Cardiac fibroblast (primary cell): ENCODE measurements around the gene ACTG2.
A peak's percentile ranks its signal among the peaks of the same experiment; 100 is the strongest.
"Not testable (repeated sequence)": the region's sequence is repeated elsewhere in the genome, so short reads cannot be mapped to it uniquely, and the experiment has no call there.

Experiments used
- DNase-seq, 2 donors: peaks; one replicate each; pipeline versions ENCODE4 v3.0.0 to v3.0.0-alpha.2; 2010; ENCODE audit warnings: low read depth in 2 of 2
- H3K4me3 ChIP-seq, 2 donors: replicated peaks in 1 of 2; 1 replicate in 1 of 2; 2 replicates in 1 of 2; pipeline ENCODE4 v1.5.1; 2011; ENCODE audit warnings: low read depth in 2 of 2, low read length in 2 of 2, mild to moderate bottlenecking in 2 of 2, moderate library complexity in 1 of 2
- CTCF ChIP-seq: IDR thresholded peaks from one replicate; pipeline ENCODE4 v1.5.1; 2011; ENCODE audit warnings: low read depth, mild to moderate bottlenecking, low read length, inconsistent platforms

ACTG2 gene

GRCh38 chr2:73886357-73886756, 6.5 kb upstream of the ACTG2 start:
- no peak overlapping the region for H3K4me3 ChIP-seq
- no peak for DNase-seq
- TF ChIP-seq CTCF, result no peak

- DNase-seq, result peak in 1 of 2 donors; percentile 16
- H3K4me3 ChIP-seq, result not testable (repeated sequence)
Measured at GRCh38 chr2:73887596-73888353, 5.0 kb upstream of the ACTG2 start.

- H3K4me3 ChIP-seq, result no peak overlapping the region
- no peak for DNase-seq
- TF ChIP-seq CTCF, result no peak
Measured at GRCh38 chr2:73888388-73888787, 4.4 kb upstream of the ACTG2 start.

GRCh38 chr2:73889206-73889605, 3.6 kb upstream of the ACTG2 start:
- H3K4me3 ChIP-seq, result no peak overlapping the region
- no peak for DNase-seq
- TF ChIP-seq CTCF, result no peak

GRCh38 chr2:73890301-73891092, 2.3 kb upstream of the ACTG2 start:
- H3K4me3 ChIP-seq, result no peak overlapping the region
- no peak for TF ChIP-seq CTCF
- no peak for DNase-seq

- no peak for DNase-seq
- no peak for TF ChIP-seq CTCF
- H3K4me3 ChIP-seq, result no peak overlapping the region
Measured at GRCh38 chr2:73891276-73891901, 1.4 kb upstream of the ACTG2 start.
